Smooth muscle cell of the brain vasculature (primary cell): Measurements from ENCODE around the gene CYB5R3.

Experiments
- DNase-seq: peaks from one replicate; pipeline ENCODE4 v3.0.0-alpha.2; 2012; ENCODE audit warnings: low read depth, low spot score

CYB5R3 gene

GRCh38 chr22:42645341-42645937 is 3.8 kb downstream of the CYB5R3 start:
- DNase-seq = no peak

GRCh38 chr22:42644422-42645340 is 4.5 kb downstream of the CYB5R3 start:
- DNase-seq = no peak

DNA sequence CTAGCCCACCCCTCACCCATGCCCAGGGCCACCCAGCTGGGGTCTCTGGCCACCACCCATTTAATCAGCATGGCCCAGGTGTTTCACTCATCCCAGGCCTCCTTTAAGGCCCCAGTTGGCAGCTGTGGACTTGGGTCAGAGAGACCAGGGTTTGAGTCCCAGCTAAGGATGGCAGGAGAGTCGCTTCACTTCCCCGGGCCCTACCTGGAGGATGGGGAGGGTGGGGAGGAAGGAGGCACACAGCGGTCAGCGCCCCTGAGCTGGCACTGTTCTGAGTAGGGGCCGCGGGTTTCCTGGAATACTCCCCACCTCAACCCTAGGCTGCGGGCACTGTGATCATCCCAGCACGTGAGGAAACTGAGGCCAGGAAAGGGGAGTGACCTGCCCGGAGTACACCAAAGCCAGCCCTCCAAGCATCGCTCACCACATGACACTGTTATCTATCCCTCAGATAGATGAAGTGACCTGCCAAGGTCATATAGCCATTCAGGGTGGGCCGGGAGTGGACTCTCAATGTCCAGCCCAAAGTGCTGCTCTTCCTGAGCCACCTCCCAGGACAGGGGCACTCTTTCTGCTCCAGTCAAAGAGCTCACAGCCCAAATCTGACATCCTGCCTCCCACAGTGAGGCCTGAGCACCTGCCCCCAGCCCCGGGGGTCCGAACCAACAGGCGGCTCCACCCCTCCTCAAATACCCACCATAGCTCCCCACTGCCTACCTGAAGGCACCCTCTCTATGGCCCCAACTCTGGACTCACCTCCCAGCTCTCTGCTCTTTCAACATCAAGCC is 5.4 kb downstream of the CYB5R3 start:
- DNase-seq = no peak

DNA sequence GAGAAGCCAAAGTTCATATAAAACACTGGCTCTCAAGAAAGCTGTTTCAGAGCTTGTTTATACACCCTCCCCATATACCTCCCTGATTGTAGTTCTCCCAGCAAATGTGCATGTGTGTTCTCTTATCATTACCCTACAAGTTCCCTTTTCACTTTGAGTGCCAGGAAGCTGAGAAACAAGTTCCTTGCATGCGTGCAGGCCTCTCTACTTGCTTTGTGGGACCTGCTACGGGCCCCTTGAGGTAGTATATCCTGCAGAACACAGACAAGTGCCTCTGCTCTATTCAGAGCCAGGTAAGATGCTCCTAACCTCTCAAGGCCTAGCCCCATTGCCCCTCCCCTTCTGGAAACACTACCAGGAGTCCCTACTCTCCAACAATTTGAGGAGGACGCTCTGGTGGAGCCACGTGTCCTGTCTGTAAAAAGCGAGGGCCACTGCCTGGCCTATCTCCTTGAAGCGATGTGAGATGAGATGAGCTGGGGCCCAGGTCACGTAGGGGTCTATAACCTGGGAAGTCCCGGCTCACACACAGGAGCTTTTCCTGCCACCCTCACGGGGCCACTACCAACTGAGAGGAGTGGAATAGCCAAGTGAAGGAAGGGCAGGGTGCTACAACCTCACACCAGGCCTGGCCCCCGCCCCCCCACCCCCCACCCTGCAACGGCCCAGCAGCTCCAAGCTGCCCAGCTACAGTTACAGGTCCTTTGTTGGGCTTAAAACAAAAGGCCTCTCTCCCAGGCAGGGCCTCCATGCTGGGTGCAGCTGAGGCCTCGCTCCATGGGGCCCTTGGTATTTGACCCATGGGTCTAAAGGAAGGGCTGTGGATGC is 6.2 kb downstream of the CYB5R3 start:
- DNase-seq = no peak

DNA sequence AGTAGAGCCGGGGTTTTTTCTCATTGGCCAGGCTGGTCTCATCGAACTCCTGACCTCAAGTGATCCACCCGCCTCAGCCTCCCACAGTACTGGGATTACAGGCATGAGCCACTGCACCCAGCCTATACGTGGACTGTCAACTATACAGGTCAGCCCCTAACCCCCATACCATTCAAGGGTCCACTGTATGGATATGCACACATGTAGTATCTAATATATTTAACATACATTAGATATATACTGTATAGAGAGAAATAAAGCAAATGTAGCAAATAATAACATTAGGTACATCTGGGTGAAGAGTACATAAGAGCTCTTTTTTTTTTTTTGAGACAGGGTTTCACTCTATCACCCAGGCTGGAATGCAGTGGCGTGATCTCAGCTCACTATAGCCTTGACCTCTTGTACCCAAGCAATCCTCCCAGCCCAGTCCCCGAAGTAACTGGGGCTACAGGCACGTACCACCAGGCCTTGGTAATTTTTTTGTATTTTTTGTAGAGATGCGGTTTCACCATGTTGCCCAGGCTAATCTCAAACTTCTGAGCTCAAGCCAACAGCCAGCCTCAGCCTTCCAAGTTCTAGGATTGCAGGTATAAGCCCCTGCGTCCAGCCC is 7.3 kb downstream of the CYB5R3 start:
- no peak for DNase-seq

GRCh38 chr22:42639541-42640241 is 9.5 kb downstream of the CYB5R3 start:
- no peak for DNase-seq

DNA sequence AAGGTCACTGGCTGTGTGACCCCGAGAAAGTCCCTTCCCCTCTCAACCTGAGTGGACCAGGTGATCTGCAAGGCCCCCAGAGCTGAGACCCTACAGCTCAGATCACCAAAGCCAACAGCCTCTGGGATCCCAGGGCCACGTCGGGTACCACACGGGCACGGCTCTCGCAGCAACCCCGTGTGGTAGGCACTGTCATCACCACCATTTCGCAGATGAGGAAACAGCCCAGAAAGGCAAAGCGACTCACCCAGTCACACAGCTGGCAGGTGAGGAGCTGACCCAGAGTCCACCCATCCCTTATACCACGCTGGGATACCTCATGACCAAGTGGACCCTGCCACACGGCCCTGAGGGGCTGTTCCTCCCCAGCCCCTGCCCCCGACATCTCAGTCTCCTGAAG is 11.6 kb downstream of the CYB5R3 start:
- no peak for DNase-seq

DNA sequence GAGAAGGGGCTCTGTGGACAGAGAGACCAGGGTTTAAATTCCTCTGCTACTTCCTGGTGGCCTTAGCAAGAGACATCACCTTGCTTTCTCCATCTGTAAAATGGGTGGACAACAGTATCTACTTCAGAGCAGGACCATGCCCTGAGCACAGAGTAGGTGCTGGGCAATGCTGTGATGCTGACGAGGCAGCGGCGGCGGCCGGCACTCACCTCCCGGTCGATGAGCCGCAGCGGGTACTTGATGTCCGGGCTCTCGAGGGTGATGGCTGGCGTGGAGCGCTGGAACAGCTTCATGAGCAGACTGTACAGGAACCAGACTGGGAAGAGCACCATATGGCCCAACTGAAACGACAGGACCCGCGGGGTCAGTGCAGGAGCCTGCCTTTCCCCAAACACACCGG is 12.7 kb downstream of the CYB5R3 start:
- no peak for DNase-seq

DNA sequence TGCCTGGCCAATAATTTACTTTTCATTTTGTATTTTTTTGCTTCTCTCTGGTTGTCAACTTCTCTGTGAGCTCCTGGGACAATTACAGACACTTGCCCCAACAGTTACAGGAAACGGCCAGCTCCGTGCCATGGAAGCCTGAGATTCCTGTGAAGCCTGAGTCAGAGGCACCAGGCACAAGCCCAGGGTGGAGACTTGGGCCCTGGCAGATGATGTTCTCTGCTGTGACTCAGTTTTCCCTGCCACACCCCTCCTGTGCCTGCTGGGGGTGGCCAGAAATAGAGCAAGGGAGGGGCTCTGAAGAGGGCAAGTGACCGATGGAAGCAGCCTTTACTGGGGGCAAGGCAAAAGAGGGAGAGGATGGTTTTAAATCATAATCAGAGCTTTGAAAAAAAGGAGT is 13.7 kb downstream of the CYB5R3 start:
- DNase-seq = no peak

DNA sequence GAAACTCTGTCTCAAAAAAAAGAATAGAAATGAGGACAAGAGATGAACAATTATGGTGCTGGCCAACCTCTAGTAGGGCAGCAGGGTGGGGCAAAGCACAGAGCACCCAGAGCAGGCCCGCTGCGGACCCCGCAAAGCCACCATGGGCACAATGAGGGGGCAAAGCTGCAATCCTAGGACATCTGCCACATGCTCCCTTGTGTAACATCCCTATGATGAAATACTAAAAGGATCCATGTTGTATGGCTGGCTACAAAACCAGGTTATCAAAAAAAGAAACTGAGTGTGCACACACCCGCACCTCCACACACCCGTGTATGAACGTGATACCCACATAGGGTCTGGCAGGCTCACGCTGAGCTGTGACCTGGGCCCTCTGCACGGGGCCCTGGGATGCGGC is 16.2 kb downstream of the CYB5R3 start:
- DNase-seq = no peak

DNA sequence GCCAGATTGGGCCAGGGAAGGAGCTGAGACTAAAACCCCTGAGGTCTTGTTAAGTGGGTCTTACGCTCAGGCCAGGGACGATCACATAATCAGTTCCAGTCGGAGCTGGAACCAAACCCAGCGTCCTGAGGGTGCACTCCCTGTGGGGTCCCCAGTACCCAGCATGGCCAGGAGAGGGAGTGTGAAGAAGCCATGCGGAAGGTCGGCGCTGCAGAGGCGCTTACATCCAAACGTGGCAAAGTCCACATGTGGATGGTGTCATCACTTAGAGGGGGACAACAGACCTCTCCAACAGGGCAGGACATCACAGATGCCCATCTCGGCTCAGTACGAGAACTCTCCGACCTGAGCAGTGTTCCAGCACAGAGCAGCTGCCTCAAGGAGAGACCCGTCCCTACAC is 17.1 kb downstream of the CYB5R3 start:
- DNase-seq = no peak

DNA sequence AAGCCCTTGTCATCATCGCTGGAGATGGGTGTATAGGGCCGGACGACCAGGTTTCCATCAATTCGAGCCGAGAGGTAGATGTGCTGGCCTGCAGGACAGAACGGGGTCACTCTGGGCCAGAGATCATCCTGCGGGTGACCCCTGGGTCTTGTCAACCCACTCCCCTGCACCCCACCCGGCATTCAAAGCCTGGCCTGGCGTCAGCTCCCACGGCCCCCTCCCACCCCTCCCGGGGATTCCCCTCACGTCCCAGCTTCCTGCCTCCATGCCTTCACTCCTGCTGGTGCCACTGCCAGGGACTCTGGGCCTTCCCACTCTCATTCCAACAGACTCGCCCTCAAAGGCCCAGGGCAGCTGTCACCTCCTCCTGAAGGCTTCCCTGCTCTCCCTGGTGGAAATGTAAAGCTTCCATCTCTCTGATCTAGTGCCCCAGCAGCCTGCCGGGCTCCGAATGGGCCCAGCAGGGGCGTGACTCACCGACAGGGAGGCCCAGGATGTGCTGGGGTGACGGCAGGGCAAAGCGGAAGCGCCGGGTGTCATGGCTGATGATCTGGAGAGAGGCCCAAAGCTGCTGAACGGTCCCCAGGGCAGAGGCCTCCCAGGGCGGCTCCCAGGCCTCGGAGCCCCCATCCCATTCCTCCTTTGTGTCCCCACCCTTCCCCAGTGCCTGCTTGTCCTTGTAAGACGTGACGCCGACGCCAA is 18.1 kb downstream of the CYB5R3 start:
- no peak for DNase-seq

DNA sequence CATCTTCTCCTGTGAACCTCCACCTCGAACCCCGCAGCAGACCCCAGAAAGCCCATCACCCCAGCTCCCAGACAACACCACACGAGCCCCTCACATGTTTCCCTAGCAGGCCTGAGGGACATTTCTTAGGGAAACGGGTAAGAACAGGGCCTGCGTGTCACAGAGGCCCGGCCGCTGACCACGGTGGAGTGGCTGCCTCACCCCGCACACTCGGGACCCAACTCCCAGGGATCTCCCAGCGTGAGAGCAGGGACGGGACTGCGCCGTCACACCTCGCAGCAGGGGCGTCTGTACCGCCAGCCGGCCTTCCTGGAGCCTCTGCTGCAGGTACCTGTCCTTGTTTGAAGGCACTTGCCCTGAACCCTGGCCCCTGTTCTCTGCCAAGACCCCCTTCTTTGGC is 19.0 kb downstream of the CYB5R3 start:
- no peak for DNase-seq

GRCh38 chr22:42627981-42628380 is 21.2 kb downstream of the CYB5R3 start:
- no peak for DNase-seq

- no peak for DNase-seq
Observed at GRCh38 chr22:42626951-42627625, 22.1 kb downstream of the CYB5R3 start.

DNA sequence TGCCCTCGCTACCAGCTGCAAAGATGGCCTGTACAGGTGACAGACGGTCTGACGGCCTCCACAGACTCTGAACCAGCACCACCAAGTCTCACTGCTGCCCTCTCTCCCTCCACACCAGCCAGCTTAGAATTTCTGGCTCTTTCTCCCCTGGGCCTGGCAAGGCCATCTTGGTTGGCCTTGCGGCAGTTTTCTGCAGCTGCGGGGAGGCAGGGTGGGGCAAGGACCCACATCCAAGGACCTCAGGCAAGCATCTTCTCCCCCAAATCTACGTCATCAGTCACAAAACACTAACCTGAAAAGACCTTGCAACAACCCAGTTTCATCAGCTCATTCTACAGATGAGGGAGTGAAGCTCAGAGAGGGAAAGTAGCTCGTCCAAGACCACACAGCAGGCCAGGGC is 22.8 kb downstream of the CYB5R3 start:
- no peak for DNase-seq

GRCh38 chr22:42625416-42625815 is 23.8 kb downstream of the CYB5R3 start:
- no peak for DNase-seq

- no peak for DNase-seq
Observed at GRCh38 chr22:42624551-42625106, 24.6 kb downstream of the CYB5R3 start.
